GM12891 (cell line): ENCODE data around the gene KDM4B.

Source experiments
- POLR2A ChIP-seq: IDR thresholded peaks from 2 replicates; pipeline ENCODE4 v1.6.1; 2011; ENCODE audit warnings: low read depth, low read length, control low read depth
- POLR2AphosphoS5 ChIP-seq: IDR thresholded peaks from 2 replicates; pipeline ENCODE4 v1.6.1; 2011; ENCODE audit warnings: low read depth, low read length, control low read depth
- SPI1 ChIP-seq: IDR thresholded peaks from 2 replicates; pipeline ENCODE4 v1.6.1; 2011; ENCODE audit warnings: low read depth, low read length, control low read depth
- TAF1 ChIP-seq: IDR thresholded peaks from 2 replicates; pipeline ENCODE4 v1.6.1; 2011; ENCODE audit warnings: low read depth, low read length, control low read depth

- TF ChIP-seq POLR2A (no peak), SPI1 (no peak), POLR2AphosphoS5 (no peak), TAF1 (no peak)
Observed at GRCh38 chr19:5064896-5065295, 96.0 kb downstream of the KDM4B start.
